Adipocyte (in vitro differentiated cells): ENCODE data around the gene SH3BP4.

Source experiments
- DNase-seq: peaks from one replicate; pipeline ENCODE4 v3.0.0-alpha.2; 2015; ENCODE audit warnings: low read depth
- H3K27me3 ChIP-seq: replicated peaks from 2 replicates; pipeline ENCODE4 v1.7.0; 2013; ENCODE audit warnings: mild to moderate bottlenecking, low read length, moderate library complexity; ENCODE audit not compliant: control insufficient read depth, insufficient read depth
- H3K36me3 ChIP-seq: 2 replicates; pipeline ENCODE4 v1.7.0; 2013; ENCODE audit warnings: low read length, mild to moderate bottlenecking, moderate library complexity; ENCODE audit not compliant: control insufficient read depth, insufficient read depth, severe bottlenecking
- H3K4me1 ChIP-seq: 2 replicates; pipeline ENCODE4 v1.7.0; 2013; ENCODE audit warnings: mild to moderate bottlenecking, low read length, moderate library complexity; ENCODE audit not compliant: control insufficient read depth, insufficient read depth
- H3K4me3 ChIP-seq: 2 replicates; pipeline ENCODE4 v1.7.0; 2013; ENCODE audit warnings: mild to moderate bottlenecking, low read length, moderate library complexity
- H3K9ac ChIP-seq: 2 replicates; pipeline ENCODE4 v1.7.0; 2013; ENCODE audit warnings: mild to moderate bottlenecking, low read length, moderate library complexity
- H3K9me3 ChIP-seq: 2 replicates; pipeline ENCODE4 v1.7.0; 2013; ENCODE audit warnings: mild to moderate bottlenecking, low read length, moderate library complexity; ENCODE audit not compliant: control insufficient read depth

Gene SH3BP4

DNA sequence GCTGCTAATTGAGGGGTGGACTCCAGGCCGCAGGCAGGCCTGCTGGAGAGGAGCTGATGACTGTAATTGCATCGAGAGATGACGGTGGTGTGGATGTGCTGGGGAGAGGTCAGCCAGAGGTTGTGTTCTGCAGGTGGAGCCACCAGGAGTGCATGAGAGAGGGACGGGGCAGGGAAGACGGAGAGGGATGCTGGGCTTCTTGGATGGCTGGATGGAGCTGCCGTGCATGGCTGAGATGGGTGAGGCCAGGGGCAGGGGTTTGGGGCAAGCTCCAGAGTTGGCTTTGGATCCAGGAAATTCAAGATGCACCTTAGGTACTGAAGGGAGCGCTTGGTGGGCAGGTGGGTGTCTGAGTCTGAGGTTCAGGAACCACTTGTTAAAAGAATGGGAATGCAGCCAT lies 77.2 kb downstream of the SH3BP4 start:
- Histone ChIP-seq H3K4me3 (peak overlapping the region; percentile 77), H3K4me1 (peaks cover 37% of the 10 kb centered on the region), H3K9ac (no peak overlapping the region), H3K9me3 (no peaks in the 10 kb centered on the region), H3K36me3 (peaks cover 13% of the 10 kb centered on the region), H3K27me3 (no peaks in the 10 kb centered on the region)
- no peak for DNase-seq

DNA sequence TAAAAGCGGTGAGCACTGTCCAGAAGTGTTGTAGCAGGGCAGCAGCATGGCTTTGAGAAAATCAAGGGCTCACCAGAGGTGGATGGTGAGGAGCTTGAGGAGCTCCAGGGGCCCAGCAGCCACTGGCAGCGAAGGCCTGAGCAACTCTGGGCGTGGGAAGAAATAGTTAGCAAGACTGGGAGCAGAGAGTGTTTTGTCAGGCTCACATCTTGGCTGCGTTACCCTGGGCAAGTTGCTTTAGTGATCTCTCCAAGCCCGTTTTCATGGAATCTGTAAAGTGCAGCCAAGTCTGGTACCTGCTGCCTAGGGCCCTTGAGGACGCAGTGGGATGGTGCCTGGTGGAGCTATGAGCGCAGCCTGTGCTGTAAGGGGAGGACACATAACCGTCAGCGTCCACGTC lies 78.3 kb downstream of the SH3BP4 start:
- Histone ChIP-seq H3K9ac (no peak overlapping the region), H3K36me3 (peaks cover 19% of the 10 kb centered on the region), H3K4me1 (peaks cover 30% of the 10 kb centered on the region), H3K9me3 (no peaks in the 10 kb centered on the region), H3K4me3 (no peak overlapping the region), H3K27me3 (no peaks in the 10 kb centered on the region)
- DNase-seq: no peak

DNA sequence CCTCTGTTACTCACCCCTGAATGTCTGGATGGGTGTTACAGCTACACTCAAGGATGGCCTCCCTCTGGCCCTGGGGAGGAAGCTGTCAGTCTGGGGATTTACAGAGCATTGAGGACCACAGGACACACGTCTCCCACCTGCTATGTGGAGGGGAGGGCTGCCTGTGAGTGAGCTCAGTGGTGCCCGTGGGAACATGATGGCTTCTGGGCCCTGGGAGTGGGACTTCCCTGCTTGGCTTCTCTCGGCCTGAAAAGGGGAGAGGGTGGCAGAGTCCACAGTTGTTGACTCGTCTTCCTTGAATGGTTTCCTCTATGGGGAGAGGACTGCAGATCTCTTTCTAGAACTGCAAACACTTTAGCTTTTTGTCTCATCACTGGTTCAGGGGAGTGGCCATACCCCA lies 79.1 kb downstream of the SH3BP4 start:
- H3K4me3 ChIP-seq: no peak overlapping the region
- H3K4me1 ChIP-seq: peaks cover 25% of the 10 kb centered on the region
- H3K9ac ChIP-seq: no peak overlapping the region
- peaks cover 27% of the 10 kb centered on the region for H3K36me3 ChIP-seq
- no peaks in the 10 kb centered on the region for H3K27me3 ChIP-seq
- no peaks in the 10 kb centered on the region for H3K9me3 ChIP-seq
- no peak for DNase-seq

DNA sequence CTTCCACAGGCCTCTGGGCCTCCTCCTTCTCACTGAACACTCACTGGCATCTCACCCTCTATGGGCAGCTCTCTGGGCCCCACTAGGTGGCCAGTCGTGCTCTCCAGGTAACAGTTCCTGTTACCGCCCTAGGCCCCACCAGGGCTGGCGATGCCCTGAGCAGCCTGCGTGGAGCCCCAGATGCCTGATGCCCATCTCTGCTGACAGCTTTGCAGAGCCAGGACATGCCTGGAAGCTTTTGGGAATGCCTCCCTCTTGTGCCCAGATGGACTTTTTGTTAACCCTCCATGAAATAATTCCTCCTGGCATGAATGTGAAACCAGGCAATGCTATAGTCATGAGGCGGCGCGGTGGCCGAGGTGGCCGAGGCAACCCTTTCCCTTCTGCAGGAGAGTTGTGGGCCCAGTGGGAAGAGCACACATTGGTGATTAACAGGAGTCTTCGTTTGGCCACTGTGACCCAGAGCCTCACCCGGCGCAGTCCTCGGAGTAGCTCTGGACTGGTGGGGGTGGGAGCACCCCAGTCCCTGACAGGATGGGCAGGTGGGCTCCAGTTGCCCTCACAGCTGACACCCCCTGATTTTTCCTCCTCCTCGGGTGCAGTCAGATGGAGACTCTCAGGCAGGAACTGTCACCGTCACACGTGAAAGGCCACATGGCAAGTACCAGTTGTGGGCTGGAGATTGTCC lies 80.0 kb downstream of the SH3BP4 start:
- Histone ChIP-seq H3K27me3 (no peaks in the 10 kb centered on the region), H3K9me3 (no peaks in the 10 kb centered on the region), H3K36me3 (peaks cover 32% of the 10 kb centered on the region), H3K4me3 (no peak overlapping the region), H3K9ac (no peak overlapping the region), H3K4me1 (peaks cover 17% of the 10 kb centered on the region)
- no peak for DNase-seq

GRCh38 chr2:235032466-235032865 lies 80.6 kb downstream of the SH3BP4 start:
- peaks cover 38% of the 10 kb centered on the region for H3K36me3 ChIP-seq
- H3K27me3 ChIP-seq: no peaks in the 10 kb centered on the region
- no peak overlapping the region for H3K4me3 ChIP-seq
- DNase-seq: no peak
- H3K4me1 ChIP-seq: peaks cover 12% of the 10 kb centered on the region
- no peak overlapping the region for H3K9ac ChIP-seq
- no peaks in the 10 kb centered on the region for H3K9me3 ChIP-seq

GRCh38 chr2:235032949-235033348 lies 81.1 kb downstream of the SH3BP4 start:
- Histone ChIP-seq H3K4me3 (no peak overlapping the region), H3K9me3 (no peaks in the 10 kb centered on the region), H3K36me3 (peaks cover 38% of the 10 kb centered on the region), H3K27me3 (no peaks in the 10 kb centered on the region), H3K9ac (no peak overlapping the region), H3K4me1 (peaks cover 8% of the 10 kb centered on the region)
- DNase-seq: no peak

DNA sequence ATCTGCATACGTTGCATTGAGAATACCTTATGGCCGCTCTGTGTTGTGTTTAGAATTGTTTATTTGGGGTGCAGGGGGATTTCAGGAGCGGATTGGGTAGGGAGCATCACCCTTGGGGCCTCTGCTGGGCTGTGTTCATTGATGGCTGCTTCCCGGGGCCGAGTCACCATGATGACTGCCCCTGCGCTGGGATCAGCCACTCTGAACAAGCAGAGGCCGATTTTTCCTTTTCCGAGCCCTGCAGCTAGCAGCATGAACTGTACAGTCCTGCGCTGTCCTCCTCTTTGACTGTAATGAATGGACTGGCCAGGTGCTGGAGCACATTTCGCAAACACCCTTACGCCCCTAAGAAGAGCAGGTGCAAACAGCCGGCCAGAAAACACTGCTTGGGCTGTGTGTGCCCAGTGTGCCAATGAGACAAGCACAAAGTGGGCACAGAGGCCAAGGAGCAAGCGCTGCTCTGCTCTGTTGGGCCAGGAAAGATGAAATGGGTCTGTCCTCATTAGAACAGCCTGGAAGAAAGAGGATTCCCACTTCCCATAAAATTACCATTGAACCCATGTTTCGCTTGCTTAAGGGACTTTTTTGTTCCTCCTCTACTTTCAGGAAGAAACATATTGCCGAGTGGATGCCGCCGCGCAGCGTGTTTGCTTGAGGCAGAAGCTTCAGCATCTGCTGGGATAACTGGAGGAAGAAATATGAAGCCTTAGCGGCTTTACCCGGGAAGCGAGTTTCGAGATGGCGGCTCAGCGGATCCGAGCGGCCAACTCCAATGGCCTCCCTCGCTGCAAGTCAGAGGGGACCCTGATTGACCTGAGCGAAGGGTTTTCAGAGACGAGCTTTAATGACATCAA lies 82.7 kb downstream of the SH3BP4 start:
- Histone ChIP-seq H3K27me3 (no peaks in the 10 kb centered on the region), H3K36me3 (peaks cover 47% of the 10 kb centered on the region), H3K9ac (no peak overlapping the region), H3K4me3 (no peak overlapping the region), H3K4me1 (no peaks in the 10 kb centered on the region), H3K9me3 (no peaks in the 10 kb centered on the region)
- no peak for DNase-seq

GRCh38 chr2:235037604-235038166 lies 85.9 kb downstream of the SH3BP4 start:
- H3K27me3 ChIP-seq: no peaks in the 10 kb centered on the region
- no peak overlapping the region for H3K4me3 ChIP-seq
- no peaks in the 10 kb centered on the region for H3K9me3 ChIP-seq
- H3K9ac ChIP-seq: no peak overlapping the region
- H3K36me3 ChIP-seq: peaks cover 75% of the 10 kb centered on the region
- no peaks in the 10 kb centered on the region for H3K4me1 ChIP-seq
- no peak for DNase-seq

DNA sequence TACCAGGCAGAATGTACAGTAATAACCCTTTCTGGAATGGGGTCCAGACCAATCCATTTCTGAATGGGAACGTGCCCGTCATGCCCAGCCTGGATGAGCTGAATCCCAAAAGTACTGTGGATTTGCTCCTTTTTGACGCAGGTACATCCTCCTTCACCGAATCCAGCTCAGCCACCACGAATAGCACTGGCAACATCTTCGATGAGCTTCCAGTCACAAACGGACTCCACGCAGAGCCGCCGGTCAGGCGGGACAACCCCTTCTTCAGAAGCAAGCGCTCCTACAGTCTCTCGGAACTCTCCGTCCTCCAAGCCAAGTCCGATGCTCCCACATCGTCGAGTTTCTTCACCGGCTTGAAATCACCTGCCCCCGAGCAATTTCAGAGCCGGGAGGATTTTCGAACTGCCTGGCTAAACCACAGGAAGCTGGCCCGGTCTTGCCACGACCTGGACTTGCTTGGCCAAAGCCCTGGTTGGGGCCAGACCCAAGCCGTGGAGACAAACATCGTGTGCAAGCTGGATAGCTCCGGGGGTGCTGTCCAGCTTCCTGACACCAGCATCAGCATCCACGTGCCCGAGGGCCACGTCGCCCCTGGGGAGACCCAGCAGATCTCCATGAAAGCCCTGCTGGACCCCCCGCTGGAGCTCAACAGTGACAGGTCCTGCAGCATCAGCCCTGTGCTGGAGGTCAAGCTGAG lies 89.6 kb downstream of the SH3BP4 start:
- Histone ChIP-seq H3K9me3 (no peaks in the 10 kb centered on the region), H3K4me3 (no peak overlapping the region), H3K36me3 (peaks cover 82% of the 10 kb centered on the region), H3K27me3 (no peaks in the 10 kb centered on the region), H3K9ac (no peak overlapping the region), H3K4me1 (no peaks in the 10 kb centered on the region)
- no peak for DNase-seq

- Histone ChIP-seq H3K9me3 (no peaks in the 10 kb centered on the region), H3K9ac (no peak overlapping the region), H3K4me3 (no peak overlapping the region), H3K4me1 (no peaks in the 10 kb centered on the region), H3K27me3 (no peaks in the 10 kb centered on the region), H3K36me3 (peaks cover 84% of the 10 kb centered on the region)
- no peak for DNase-seq
Measured at GRCh38 chr2:235041918-235042575, 90.2 kb downstream of the SH3BP4 start.
